Stimulated activated CD8-positive, alpha-beta memory T cell treated with anti-CD3 and anti-CD28 coated beads, Interleukin-4, amount 100 ng/mL, for 1 hour (primary cell): ENCODE results near the gene TMEM40.
"Not testable (repeated sequence)": the region's sequence is repeated elsewhere in the genome, so short reads cannot be mapped to it uniquely, and the experiment has no call there.

Source experiments
- DNase-seq, 2 donors: peaks; one replicate each; pipeline ENCODE4 v3.0.0-alpha.2; 2020; ENCODE audit warnings: low read depth in 2 of 2, low spot score in 1 of 2

TMEM40 gene

DNA sequence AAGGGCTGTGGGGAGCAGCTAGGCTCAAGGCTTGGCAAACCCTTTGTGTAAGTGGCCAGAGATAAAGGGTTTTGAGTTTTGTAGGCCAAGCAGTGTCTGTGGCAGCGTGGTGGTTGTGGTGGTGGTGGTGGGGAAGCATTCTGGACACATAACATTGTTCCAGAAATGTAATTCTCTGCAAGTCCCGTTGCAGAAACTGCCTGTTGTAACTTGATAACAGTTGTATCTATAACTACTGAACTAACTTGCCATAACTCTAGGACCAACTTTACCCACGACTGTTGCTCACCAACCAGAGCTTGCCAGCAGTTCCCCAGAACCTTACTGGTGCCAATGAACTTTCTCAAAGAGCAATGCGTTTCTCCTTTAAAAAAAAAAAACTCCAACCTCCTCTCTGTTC, 18.1 kb upstream of the TMEM40 start:
- DNase-seq = no peak

DNA sequence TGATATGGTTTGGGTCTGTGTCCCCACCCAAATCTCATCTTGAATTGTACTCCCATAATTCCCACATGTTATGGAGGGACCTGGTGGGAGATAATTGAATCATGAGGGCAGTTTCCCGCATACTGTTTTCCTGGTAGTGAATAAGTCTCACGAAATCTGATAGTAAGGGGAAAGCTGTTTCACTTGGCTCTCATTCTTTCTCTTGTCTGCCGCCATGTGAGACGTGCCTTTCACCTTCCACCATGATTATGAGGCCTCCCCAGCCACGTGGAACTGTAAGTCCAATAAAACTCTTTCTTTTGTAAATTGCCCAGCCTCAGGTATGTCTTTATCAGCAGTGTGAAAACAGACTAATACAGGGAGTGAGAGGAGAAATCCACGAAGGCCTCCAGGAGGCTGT, 16.9 kb upstream of the TMEM40 start:
- DNase-seq = not testable (repeated sequence)

DNA sequence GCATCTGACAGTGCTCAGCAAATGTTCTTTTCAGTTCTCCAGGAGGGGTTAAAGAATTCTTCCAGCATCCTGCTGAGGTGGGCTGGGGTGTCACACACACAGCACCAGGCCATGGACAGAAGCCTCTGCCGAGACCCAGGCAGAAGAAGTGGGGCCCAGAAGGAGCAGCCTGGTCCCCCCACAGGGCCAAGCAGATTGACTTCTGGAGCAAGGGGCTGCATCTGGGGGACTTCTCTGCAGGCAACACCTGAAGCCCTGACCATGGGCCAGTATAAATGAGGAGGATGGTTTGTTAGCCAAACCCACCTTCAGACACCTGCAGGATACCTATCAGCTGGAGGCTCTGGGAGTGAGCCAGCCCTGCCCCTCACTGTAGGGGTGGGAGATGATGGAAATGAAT, 16.2 kb upstream of the TMEM40 start:
- DNase-seq = no peak

GRCh38 chr3:12774619-12775018, 15.6 kb upstream of the TMEM40 start:
- no peak for DNase-seq

DNA sequence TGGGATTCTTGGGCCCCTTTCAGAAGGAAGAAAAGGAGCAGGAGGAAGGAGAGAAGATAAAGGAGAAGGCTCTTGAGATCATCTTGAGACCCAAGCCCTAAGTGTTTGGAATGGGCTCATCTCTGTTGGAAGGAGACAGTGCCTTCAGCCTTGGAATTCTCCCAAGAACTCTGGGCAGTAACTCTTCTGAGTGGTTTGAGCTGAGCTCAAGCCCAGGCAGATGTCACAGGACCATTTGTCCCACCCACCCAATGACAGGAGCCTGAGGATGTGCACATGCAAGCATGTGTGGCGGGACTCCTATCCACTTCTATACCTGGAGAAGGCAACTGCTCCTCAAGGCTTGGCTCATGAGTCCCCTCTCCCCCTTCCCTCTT, 14.6 kb upstream of the TMEM40 start:
- DNase-seq = no peak

DNA sequence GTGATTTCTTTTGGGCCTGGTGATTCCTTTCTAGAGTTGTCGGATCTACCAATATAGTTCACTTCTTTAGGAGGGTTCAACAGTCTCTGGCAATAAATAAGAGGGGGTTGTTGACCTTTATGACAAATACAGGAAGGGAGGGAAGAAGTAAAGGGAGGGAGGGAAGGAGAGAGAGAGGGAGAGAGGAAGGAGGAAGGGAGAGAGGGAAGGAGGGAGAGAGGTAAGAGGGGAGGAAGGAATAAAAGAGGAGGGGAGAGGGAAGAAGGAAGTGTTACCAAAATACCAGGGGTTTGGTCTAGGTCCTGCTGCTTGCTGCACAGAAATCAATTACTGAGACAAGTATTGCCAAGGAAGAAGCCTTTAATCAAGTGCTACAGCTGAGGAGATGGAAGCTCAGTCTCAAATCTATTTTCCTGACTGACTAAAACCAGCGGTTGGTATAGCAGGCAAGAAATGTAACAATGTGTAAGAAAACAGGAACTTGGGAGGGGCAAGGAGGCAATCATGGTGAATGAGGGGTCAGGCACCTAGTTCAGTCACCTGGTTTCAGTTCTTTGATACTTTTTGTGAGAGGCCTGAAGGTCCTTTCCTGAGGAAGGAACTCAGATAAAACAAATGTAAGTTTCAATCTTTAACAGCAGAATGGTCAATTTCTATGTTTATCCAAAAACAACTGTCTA, 14.1 kb upstream of the TMEM40 start:
- DNase-seq = no peak

DNA sequence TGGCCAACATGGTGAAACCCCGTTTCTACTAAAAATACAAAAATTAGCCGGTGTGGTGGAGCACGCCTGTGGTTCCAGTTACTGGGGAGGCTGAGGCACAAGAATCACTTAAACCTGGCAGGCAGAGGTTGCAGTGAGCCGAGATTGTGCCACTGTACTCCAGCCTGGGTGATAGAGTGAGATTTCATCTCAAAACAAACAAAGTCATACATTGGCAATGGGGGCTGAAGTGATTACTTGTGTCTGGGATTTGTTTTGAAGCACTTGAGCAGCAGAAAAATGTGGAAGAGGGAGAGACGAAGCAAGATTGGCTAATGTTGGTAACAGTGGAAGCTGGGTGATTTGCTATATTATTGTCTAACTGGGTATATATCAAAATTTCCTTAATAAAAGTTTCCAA, 13.4 kb upstream of the TMEM40 start:
- DNase-seq = no peak

DNA sequence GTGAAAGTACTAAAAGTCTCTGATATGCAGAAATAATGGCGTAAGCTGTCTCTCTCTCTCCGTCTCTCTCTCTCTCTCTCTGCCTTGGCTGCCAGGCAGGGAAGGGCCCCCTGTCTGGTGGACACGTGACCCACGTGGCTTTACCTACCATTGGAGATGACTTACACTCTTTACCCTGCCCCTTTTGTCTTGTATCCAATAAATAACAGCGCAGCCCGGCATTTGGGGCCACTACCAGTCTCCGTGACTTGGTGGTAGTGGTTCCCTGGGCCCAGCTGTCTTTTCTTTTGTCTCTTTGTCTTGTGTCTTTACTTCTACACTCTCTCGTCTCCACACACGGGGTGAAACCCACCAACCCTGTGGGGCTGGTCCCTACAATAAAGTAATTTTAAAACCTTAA, 12.2 kb upstream of the TMEM40 start:
- DNase-seq = no peak

DNA sequence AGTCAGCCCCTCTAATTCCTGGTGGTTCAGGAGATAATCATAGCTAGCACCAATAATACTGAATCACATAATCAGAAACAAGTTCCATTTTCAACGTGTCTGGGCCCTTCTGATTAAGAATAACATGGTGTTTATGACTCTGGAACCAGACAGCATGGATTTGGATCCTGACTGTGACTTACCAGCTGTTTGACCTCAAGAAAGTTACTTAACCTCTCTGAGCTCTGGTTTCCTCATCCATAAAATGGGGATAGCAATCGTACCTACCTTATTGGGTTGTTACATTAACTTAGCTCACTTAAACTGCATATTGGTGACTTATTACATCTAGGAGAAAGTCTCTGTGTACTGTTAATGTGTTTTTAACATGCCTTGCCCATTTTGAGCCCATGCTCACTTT, 10.7 kb upstream of the TMEM40 start:
- no peak for DNase-seq

DNA sequence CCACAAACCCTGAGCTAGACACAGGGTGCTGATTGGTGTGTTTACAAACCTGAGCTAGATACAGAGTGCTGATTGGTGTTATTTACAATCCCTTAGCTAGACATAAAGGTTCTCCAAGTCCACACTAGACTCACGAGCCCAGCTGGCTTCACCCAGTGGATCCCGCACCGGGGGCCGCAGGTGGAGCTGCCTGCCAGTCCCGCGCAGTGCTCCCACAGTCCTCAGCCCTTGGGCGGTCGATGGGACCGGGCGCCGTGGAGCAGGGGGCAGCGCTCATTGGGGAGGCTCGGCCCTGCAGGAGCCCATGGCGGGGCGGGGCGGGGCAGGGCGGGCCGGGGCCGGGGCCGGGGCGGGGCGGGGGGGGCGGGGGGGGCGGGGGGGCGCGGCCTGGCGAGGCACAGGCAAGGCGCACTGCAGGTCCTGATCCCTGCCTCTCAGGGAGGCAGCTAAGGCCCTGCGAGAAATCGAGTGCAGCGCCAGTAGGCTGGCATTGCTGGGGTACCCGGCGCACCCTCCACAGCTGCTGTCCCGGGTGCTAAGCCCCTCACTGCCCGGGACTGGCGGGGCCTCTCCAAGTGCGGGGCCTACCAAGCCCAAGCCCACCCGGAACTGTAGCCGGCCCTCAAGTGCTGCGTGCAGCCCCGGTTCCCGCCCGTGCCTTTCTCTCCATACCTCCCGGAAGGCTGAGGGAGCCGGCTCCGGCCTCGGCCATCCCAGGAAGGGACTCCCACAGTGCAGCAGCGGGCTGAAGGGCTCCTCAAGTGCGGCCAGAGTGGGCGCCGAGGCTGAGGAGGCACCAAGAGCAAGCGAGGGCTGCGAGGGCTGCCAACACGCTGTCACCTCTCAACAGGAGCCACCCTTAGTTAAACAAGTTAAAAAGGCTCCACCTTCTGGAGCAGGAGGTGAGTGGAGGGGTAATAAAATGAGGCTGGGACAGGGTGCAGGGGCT, 9.8 kb upstream of the TMEM40 start:
- no peak for DNase-seq

DNA sequence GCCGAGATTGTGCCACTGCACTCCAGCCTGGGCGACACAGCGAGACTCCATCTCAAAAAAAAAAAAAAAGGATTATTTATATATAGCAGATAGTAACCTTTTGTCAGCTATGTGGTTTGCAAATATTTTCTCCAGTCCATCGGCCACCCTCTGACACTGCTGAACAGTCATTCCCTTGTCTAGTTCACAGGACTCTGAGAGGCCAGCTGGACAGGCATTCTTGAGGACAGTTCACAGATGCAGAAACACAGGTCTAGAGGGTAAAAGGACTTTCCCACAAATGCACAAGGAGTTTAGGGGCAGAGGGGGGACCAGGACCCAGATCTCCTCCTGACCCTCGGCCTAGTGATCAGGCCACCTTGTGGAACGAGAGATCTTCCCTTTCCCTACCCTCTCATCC, 7.5 kb upstream of the TMEM40 start:
- no peak for DNase-seq

GRCh38 chr3:12764171-12764776, 5.2 kb upstream of the TMEM40 start:
- no peak for DNase-seq

DNA sequence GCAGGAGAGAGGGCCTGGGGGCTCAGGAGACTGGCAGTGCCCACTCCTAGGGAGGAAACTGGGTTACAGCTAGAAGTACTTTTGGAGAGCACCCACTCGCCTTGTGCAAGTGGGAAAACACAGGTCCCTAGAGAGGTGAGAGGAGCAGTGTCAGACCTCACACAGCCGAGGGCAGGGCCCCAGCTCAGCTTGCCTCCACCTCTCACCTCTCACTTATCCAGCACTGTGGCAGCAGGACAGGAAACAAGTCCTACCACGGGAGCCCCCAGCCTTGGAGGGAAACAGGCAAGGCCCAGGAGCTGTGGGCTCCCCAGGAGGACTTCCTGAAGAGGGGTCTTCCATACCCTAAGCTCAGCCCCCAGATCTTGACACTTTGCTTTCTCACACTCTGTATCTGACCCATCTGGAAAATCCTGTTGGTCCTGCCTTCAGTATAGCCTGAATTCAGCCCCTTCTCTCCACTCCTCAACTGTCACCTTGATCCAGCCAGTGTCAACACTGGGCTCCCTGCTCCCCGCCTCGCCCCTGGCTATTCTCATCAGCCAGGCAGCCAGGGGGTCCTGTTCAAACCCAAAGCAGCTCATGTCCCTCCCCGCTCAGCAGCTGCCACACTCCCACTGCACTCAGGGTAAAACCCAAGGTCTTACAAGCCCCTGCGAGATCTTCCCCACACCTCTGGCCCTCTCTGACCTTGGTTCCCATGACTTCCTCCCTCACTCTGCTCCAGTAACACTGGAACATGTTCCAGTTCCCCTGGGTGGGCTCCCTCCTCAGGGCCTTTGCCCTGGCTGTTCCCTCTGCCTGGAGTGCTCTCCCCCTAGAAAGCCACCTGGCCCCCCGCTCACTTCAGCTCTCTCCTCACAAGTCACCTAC, 870 bp upstream of the TMEM40 start:
- no peak for DNase-seq

DNA sequence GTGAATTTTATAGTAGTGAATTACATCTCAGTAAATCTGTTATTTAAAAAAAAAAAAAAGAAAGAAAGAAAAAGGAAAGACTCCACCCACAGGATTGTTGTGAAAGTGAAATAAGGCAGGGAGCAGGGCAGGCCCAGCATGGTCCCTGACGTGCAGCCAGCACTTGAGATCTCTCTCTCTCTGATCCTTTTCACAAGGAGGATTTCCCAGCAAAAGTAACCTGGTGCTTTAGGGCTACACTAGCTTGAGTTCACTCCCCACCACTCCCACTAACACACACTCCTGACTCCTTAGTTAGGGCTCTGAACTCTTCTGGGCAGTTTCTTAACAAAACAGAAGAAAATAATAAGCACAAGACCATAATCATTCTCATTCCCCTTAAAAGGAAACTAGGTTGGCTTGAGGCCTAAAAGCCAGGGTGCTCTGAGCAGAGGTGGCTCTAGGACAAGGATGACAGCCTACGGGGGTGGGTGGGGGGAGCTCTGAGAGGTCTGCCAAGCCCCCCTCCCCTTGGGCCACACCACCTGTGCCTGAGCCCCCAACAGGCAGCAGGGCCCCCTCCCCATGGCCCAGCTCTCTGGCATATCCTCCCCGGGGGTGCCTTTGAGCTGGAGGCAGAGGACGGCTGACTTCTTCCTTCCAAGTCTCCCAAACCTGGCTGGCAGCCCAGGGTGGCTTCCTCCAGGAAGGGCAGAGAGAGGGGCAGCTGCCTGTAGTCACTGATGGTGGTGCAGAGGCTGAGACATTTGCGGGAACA, 856 bp downstream of the TMEM40 start:
- no peak for DNase-seq

DNA sequence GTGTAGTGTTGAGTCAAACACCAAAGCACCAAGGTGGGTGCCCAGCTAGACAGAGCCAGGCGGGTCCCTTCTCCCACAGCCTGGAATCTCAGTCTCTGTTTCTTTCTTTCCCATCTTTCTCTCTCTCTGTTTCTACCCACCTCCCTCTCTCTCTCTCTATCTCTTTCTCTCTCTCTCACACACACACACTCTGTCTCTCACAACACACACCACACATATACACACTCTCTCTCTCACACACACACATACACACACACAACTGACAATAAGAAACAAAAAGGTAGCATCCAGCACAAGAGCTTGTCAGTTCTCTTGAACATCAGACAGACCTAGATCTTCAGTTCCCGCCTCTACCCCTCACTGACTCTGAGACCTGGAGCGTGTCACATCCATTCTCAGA, 2.4 kb downstream of the TMEM40 start:
- DNase-seq = no peak

DNA sequence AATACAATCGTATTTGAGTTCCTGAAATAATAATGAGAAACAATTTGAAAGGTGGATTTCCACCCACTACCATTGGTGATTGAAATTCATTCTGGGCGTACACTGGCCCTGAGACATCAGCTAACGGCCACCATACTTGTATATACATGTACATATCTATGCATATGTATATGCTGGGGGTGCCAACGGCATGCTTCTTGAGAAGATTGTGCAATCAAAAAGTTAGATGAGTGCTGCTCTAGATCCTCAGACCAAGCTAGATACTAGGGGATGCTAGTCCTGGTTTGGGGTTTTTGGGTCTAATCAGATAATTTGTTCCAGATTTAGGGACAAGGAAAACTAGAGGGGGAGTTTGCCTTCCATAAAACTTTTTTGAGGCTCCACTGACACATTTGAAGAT, 2.9 kb downstream of the TMEM40 start:
- no peak for DNase-seq

GRCh38 chr3:12755754-12756153, 3.3 kb downstream of the TMEM40 start:
- no peak for DNase-seq

- no peak for DNase-seq
Measured at GRCh38 chr3:12754313-12754712, 4.7 kb downstream of the TMEM40 start.

DNA sequence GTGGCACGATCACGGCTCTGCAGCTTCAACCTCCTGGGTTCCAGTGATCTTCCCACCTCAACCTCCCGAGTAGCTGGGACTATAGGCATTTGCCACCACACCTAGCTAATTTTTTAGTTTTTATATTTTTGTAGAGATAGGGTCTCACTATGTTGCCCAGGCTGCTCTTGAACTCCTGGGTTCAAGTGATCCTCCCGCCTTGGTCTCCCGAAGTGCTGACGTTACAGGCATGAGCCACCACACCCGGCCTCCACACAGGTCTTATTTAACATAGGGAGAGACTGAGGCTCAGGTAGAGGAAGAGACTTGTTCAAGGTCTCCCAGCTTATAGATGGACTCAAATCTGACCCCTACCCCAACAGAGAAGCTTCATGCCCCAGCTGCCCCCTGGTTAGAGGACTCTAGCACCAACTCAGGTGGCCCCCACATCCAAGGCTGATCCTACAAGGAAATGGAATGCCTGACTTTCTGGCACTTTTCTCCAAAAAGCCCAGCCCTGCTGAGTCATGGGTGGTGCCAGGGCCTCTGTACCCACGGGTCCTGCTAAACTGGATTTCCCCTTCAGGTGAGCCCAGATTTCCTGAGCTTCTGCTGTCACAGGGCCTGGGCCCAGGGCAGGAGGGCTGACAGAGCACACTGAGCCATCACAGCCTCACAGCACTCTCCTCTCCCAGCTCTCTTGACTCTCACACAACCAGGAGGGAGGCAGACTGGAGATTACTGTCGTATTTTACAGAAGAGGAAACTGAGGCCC, 5.6 kb downstream of the TMEM40 start:
- DNase-seq = no peak

- no peak for DNase-seq
Measured at GRCh38 chr3:12752809-12753208, 6.2 kb downstream of the TMEM40 start.
